NCI-H345 treated with DMSO at 0.1 percent for 48 hours (cell line): Measurements from ENCODE around the gene TCF15.
A peak's percentile ranks its signal among the peaks of the same experiment; 100 is the strongest.

ENCODE experiments used
- DNase-seq: peaks from one replicate; lab custom pipeline; 2025; ENCODE audit not compliant: unreplicated experiment; lab: John Stamatoyannopoulos, UW

Gene TCF15

GRCh38 chr20:610130-611046 lies at the start of gene TCF15:
Gene TCF15 (minus strand): TSS chr20:610309. CDS start chr20:610237, 72 bp downstream.
- no peak for DNase-seq

- DNase-seq, result no peak
These were observed 48.7 kb upstream of the TCF15 start for GRCh38 chr20:658731-659291.

GRCh38 chr20:658202-658601 lies 48.1 kb upstream of the TCF15 start:
- no peak for DNase-seq

GRCh38 chr20:655726-656624 lies 45.9 kb upstream of the TCF15 start:
- no peak for DNase-seq

- no peak for DNase-seq
These were observed 44.3 kb upstream of the TCF15 start for GRCh38 chr20:654417-654750.

GRCh38 chr20:653590-654416 lies 43.7 kb upstream of the TCF15 start:
- DNase-seq, result no peak

- no peak for DNase-seq
These were observed 43.0 kb upstream of the TCF15 start, which contains the start of gene SRXN1 for GRCh38 chr20:653110-653589. Gene SRXN1 (minus strand): TSS chr20:653200. CDS start chr20:653185, 15 bp downstream.

- DNase-seq, result no peak
These were observed 42.6 kb upstream of the TCF15 start for GRCh38 chr20:652615-653109.

- DNase-seq, result no peak
These were observed 41.9 kb upstream of the TCF15 start for GRCh38 chr20:651713-652614.

GRCh38 chr20:650954-651353 lies 40.8 kb upstream of the TCF15 start:
- no peak for DNase-seq

- no peak for DNase-seq
These were observed 40.2 kb upstream of the TCF15 start for GRCh38 chr20:650281-650680.

- no peak for DNase-seq
These were observed 37.4 kb upstream of the TCF15 start for GRCh38 chr20:647479-648019.

- no peak for DNase-seq
These were observed 36.7 kb upstream of the TCF15 start for GRCh38 chr20:646868-647233.

- no peak for DNase-seq
These were observed 36.2 kb upstream of the TCF15 start for GRCh38 chr20:646107-646867.

- peak; percentile 32 for DNase-seq
These were observed 35.4 kb upstream of the TCF15 start for GRCh38 chr20:645318-646106.

GRCh38 chr20:644692-645317 lies 34.7 kb upstream of the TCF15 start:
- DNase-seq, result no peak
